Trophoblast cell (in vitro differentiated cells and primary cell): ENCODE results near the gene CACNA2D3.
A peak's percentile ranks its signal among the peaks of the same experiment; 100 is the strongest.

ENCODE experiments used
- DNase-seq, 2 donors: peaks; one replicate each; pipeline ENCODE4 v3.0.0-alpha.2; 2016
- H2AFZ ChIP-seq: 2 replicates; pipeline ENCODE4 v1.6.1; 2013; ENCODE audit warnings: low read length, moderate library complexity, mild to moderate bottlenecking; ENCODE audit not compliant: insufficient read depth, poor library complexity
- H2AK5ac ChIP-seq: 2 replicates; pipeline ENCODE4 v1.6.1; 2013; ENCODE audit warnings: mild to moderate bottlenecking, low read length
- H2BK120ac ChIP-seq: 2 replicates; pipeline ENCODE4 v1.6.1; 2013; ENCODE audit warnings: low read length, mild to moderate bottlenecking, moderate library complexity; ENCODE audit not compliant: insufficient read depth, poor library complexity
- H2BK12ac ChIP-seq: 2 replicates; pipeline ENCODE4 v1.6.1; 2013; ENCODE audit warnings: mild to moderate bottlenecking, low read length, moderate library complexity
- H2BK5ac ChIP-seq: 2 replicates; pipeline ENCODE4 v1.6.1; 2013; ENCODE audit warnings: low read length, low read depth, moderate library complexity, mild to moderate bottlenecking; ENCODE audit not compliant: poor library complexity
- H3K14ac ChIP-seq: 2 replicates; pipeline ENCODE4 v1.6.1; 2013; ENCODE audit warnings: mild to moderate bottlenecking, low read length
- H3K18ac ChIP-seq: 2 replicates; pipeline ENCODE4 v1.6.1; 2013; ENCODE audit warnings: mild to moderate bottlenecking, low read length
- H3K23ac ChIP-seq: 2 replicates; pipeline ENCODE4 v1.6.1; 2013; ENCODE audit warnings: low read length
- H3K27ac ChIP-seq: 2 replicates; pipeline ENCODE4 v1.5.1; 2013; ENCODE audit warnings: low read depth, mild to moderate bottlenecking, inconsistent platforms, low read length, moderate library complexity
- H3K27me3 ChIP-seq: 2 replicates; pipeline ENCODE4 v1.6.1; 2013; ENCODE audit warnings: inconsistent platforms, mild to moderate bottlenecking, low read length, moderate library complexity; ENCODE audit not compliant: insufficient read depth
- H3K36me3 ChIP-seq, 2 experiments: 1 replicate in 1 of 2; 2 replicates in 1 of 2; pipeline ENCODE4 v1.6.1; 2013; ENCODE audit warnings: low read length in 2 of 2, mild to moderate bottlenecking in 2 of 2, moderate library complexity in 1 of 2; ENCODE audit not compliant: insufficient read depth in 2 of 2, control insufficient read depth in 1 of 2
- H3K4ac ChIP-seq: 2 replicates; pipeline ENCODE4 v1.6.1; 2013; ENCODE audit warnings: low read depth, mild to moderate bottlenecking, low read length, moderate library complexity
- H3K4me1 ChIP-seq, 2 experiments: 1 replicate in 1 of 2; 2 replicates in 1 of 2; pipeline ENCODE4 v1.6.1; 2013; ENCODE audit warnings: low read length in 2 of 2, mild to moderate bottlenecking in 2 of 2, moderate library complexity in 1 of 2; ENCODE audit not compliant: insufficient read depth in 2 of 2, control insufficient read depth in 1 of 2
- H3K4me2 ChIP-seq: 2 replicates; pipeline ENCODE4 v1.6.1; 2013; ENCODE audit warnings: inconsistent platforms, mild to moderate bottlenecking, low read length, moderate library complexity
- H3K4me3 ChIP-seq: 2 replicates; pipeline ENCODE4 v1.5.1; 2013; ENCODE audit warnings: mild to moderate bottlenecking, low read depth, low read length, inconsistent platforms
- H3K79me1 ChIP-seq: one replicate; pipeline ENCODE4 v1.6.1; 2013; ENCODE audit warnings: low read length
- H3K79me2 ChIP-seq: 2 replicates; pipeline ENCODE4 v1.6.1; 2013; ENCODE audit warnings: low read length, mild to moderate bottlenecking; ENCODE audit not compliant: control insufficient read depth, insufficient read depth, poor library complexity
- H3K9ac ChIP-seq: 2 replicates; pipeline ENCODE4 v1.6.1; 2013; ENCODE audit warnings: mild to moderate bottlenecking, low read length
- H3K9me3 ChIP-seq: 2 replicates; pipeline ENCODE4 v1.6.1; 2013; ENCODE audit warnings: low read depth, mild to moderate bottlenecking, control low read depth, inconsistent platforms, low read length; ENCODE audit not compliant: insufficient read depth
- H4K12ac ChIP-seq: 2 replicates; pipeline ENCODE4 v1.6.1; 2013; ENCODE audit warnings: low read depth, mild to moderate bottlenecking, low read length, moderate library complexity
- H4K8ac ChIP-seq: 2 replicates; pipeline ENCODE4 v1.6.1; 2013; ENCODE audit warnings: low read depth, mild to moderate bottlenecking, low read length, moderate library complexity
- H4K91ac ChIP-seq: one replicate; pipeline ENCODE4 v1.6.1; 2013; ENCODE audit warnings: low read depth, mild to moderate bottlenecking, low read length, moderate library complexity
- WGBS: extraction: QIAGEN DNeasy Blood & Tissue Kit; methylation state at CpG from one replicate; pipeline ENCODE4 v1.1.7; 2013; ENCODE audit warnings: missing lambda C conversion rate; ENCODE audit not compliant: insufficient read length, insufficient coverage; ENCODE audit errors: extremely low coverage; 5-methylcytosine and 5-hydroxymethylcytosine counted together

Gene CACNA2D3

GRCh38 chr3:54251705-54252104 lies 129.4 kb downstream of the CACNA2D3 start:
- no CpG with 5 or more reads among the region's 3 CpGs for WGBS
- DNase-seq: no peak
- Histone ChIP-seq H2AK5ac (no peak overlapping the region), H3K23ac (no peak overlapping the region), H3K36me3 (no peaks in the 10 kb centered on the region), H2BK5ac (no peak overlapping the region), H3K27me3 (no peaks in the 10 kb centered on the region), H4K12ac (no peak overlapping the region), H3K79me1 (no peaks in the 10 kb centered on the region), H2AFZ (no peak overlapping the region), H4K91ac (no peak overlapping the region), H3K4me1 (no peaks in the 10 kb centered on the region), H2BK12ac (no peak overlapping the region), H3K4me2 (no peak overlapping the region), H3K27ac (no peak overlapping the region), H3K4ac (no peak overlapping the region), H3K18ac (no peak overlapping the region), H4K8ac (no peak overlapping the region), H3K9ac (no peak overlapping the region), H3K79me2 (no peaks in the 10 kb centered on the region), H2BK120ac (no peak overlapping the region), H3K4me3 (no peak overlapping the region), H3K14ac (no peak overlapping the region), H3K9me3 (no peaks in the 10 kb centered on the region)

GRCh38 chr3:54257125-54257720 lies 134.9 kb downstream of the CACNA2D3 start:
- Histone ChIP-seq H2AK5ac (no peak overlapping the region), H3K36me3 (no peaks in the 10 kb centered on the region), H3K18ac (no peak overlapping the region), H2BK5ac (no peak overlapping the region), H4K91ac (no peak overlapping the region), H4K12ac (no peak overlapping the region), H2BK120ac (no peak overlapping the region), H3K14ac (no peak overlapping the region), H3K79me1 (no peaks in the 10 kb centered on the region), H3K4me2 (no peak overlapping the region), H3K27me3 (no peaks in the 10 kb centered on the region), H3K9me3 (no peaks in the 10 kb centered on the region), H4K8ac (no peak overlapping the region), H2BK12ac (no peak overlapping the region), H2AFZ (no peak overlapping the region), H3K4ac (no peak overlapping the region), H3K27ac (no peak overlapping the region), H3K9ac (no peak overlapping the region), H3K4me3 (no peak overlapping the region), H3K4me1 (no peaks in the 10 kb centered on the region), H3K23ac (no peak overlapping the region), H3K79me2 (no peaks in the 10 kb centered on the region)
- WGBS: no CpG with 5 or more reads among the region's 7 CpGs
- no peak for DNase-seq

- no peak overlapping the region for H3K9ac ChIP-seq
- H2BK12ac ChIP-seq: no peak overlapping the region
- H3K14ac ChIP-seq: no peak overlapping the region
- no peak overlapping the region for H3K27ac ChIP-seq
- H2AK5ac ChIP-seq: no peak overlapping the region
- H2BK5ac ChIP-seq: no peak overlapping the region
- H4K8ac ChIP-seq: no peak overlapping the region
- H3K79me2 ChIP-seq: no peaks in the 10 kb centered on the region
- DNase-seq: peak in 1 of 2 donors; percentile 45
- H3K4me2 ChIP-seq: no peak overlapping the region
- H2AFZ ChIP-seq: no peak overlapping the region
- H3K79me1 ChIP-seq: no peaks in the 10 kb centered on the region
- no peaks in the 10 kb centered on the region for H3K27me3 ChIP-seq
- H3K4ac ChIP-seq: no peak overlapping the region
- H2BK120ac ChIP-seq: no peak overlapping the region
- H4K91ac ChIP-seq: no peak overlapping the region
- no CpG with 5 or more reads among the region's 2 CpGs for WGBS
- H3K4me1 ChIP-seq: no peaks in the 10 kb centered on the region
- no peak overlapping the region for H4K12ac ChIP-seq
- no peak overlapping the region for H3K23ac ChIP-seq
- H3K18ac ChIP-seq: no peak overlapping the region
- no peaks in the 10 kb centered on the region for H3K9me3 ChIP-seq
- no peaks in the 10 kb centered on the region for H3K36me3 ChIP-seq
- no peak overlapping the region for H3K4me3 ChIP-seq
Measured at GRCh38 chr3:54259636-54260035, 137.3 kb downstream of the CACNA2D3 start.

GRCh38 chr3:54261141-54261540 lies 138.8 kb downstream of the CACNA2D3 start:
- no peaks in the 10 kb centered on the region for H3K27me3 ChIP-seq
- no peak overlapping the region for H4K91ac ChIP-seq
- H3K14ac ChIP-seq: no peak overlapping the region
- no peaks in the 10 kb centered on the region for H3K4me1 ChIP-seq
- no peak overlapping the region for H3K27ac ChIP-seq
- H2BK12ac ChIP-seq: no peak overlapping the region
- H2AFZ ChIP-seq: no peak overlapping the region
- no CpG with 5 or more reads among the region's 3 CpGs for WGBS
- no peak overlapping the region for H3K4ac ChIP-seq
- H4K8ac ChIP-seq: no peak overlapping the region
- H3K79me1 ChIP-seq: no peaks in the 10 kb centered on the region
- H3K9ac ChIP-seq: no peak overlapping the region
- H3K9me3 ChIP-seq: no peaks in the 10 kb centered on the region
- H4K12ac ChIP-seq: no peak overlapping the region
- H3K79me2 ChIP-seq: no peaks in the 10 kb centered on the region
- H2BK120ac ChIP-seq: no peak overlapping the region
- DNase-seq: no peak
- no peaks in the 10 kb centered on the region for H3K36me3 ChIP-seq
- no peak overlapping the region for H3K4me2 ChIP-seq
- no peak overlapping the region for H3K23ac ChIP-seq
- H3K18ac ChIP-seq: no peak overlapping the region
- no peak overlapping the region for H2BK5ac ChIP-seq
- H2AK5ac ChIP-seq: no peak overlapping the region
- H3K4me3 ChIP-seq: no peak overlapping the region
